Osteocyte (in vitro differentiated cells): ENCODE measurements around the gene PCYOX1L. TPM values are rescaled to one million over a fixed set of nuclear protein-coding genes. Genes with fewer than 3 reads are reported as not detected.
A peak's percentile ranks its signal among the peaks of the same experiment; 100 is the strongest.

Source experiments
- DNase-seq: peaks from one replicate; pipeline ENCODE4 v3.0.0; 2021; ENCODE audit warnings: mixed read lengths; ENCODE audit not compliant: unreplicated experiment; ENCODE audit errors: extremely low spot score
- H3K27ac Mint-ChIP-seq: one replicate; pipeline ENCODE4 v1.8.0; 2021; ENCODE audit warnings: mild to moderate bottlenecking, mixed read lengths; ENCODE audit not compliant: unreplicated experiment
- H3K27me3 Mint-ChIP-seq: one replicate; pipeline ENCODE4 v1.8.0; 2021; ENCODE audit warnings: mixed read lengths; ENCODE audit not compliant: unreplicated experiment
- H3K36me3 Mint-ChIP-seq: one replicate; pipeline ENCODE4 v1.8.0; 2021; ENCODE audit warnings: mixed read lengths; ENCODE audit not compliant: unreplicated experiment
- H3K4me1 Mint-ChIP-seq: one replicate; pipeline ENCODE4 v1.8.0; 2021; ENCODE audit warnings: mixed read lengths; ENCODE audit not compliant: unreplicated experiment
- H3K4me3 Mint-ChIP-seq: one replicate; pipeline ENCODE4 v1.8.0; 2021; ENCODE audit warnings: mild to moderate bottlenecking, moderate library complexity, mixed read lengths; ENCODE audit not compliant: unreplicated experiment
- H3K9me3 Mint-ChIP-seq: one replicate; pipeline ENCODE4 v1.8.0; 2021; ENCODE audit warnings: mixed read lengths; ENCODE audit not compliant: unreplicated experiment
- total RNA-seq: library from RNA; stranded (reverse); gene quantifications from 2 replicates; pipeline ENCODE4 v1.2.1, GENCODE V29; 2021
- TF ChIP-seq, protein P1 (sequence below): fragments of 200-600 bp; sonication (generic); IDR thresholded peaks from 2 replicates; pipeline ENCODE4 v1.5.0; 2021; ENCODE audit warnings: antibody characterized with exemption, mild to moderate bottlenecking, moderate library complexity

Gene PCYOX1L
- total RNA-seq, 1 donor from 2014 or later = 7.7 TPM

- H3K36me3 Mint-ChIP-seq = peaks cover 7% of the 10 kb centered on the region
- peaks cover 66% of the 10 kb centered on the region for H3K4me1 Mint-ChIP-seq
- TF ChIP-seq, protein P1, sequence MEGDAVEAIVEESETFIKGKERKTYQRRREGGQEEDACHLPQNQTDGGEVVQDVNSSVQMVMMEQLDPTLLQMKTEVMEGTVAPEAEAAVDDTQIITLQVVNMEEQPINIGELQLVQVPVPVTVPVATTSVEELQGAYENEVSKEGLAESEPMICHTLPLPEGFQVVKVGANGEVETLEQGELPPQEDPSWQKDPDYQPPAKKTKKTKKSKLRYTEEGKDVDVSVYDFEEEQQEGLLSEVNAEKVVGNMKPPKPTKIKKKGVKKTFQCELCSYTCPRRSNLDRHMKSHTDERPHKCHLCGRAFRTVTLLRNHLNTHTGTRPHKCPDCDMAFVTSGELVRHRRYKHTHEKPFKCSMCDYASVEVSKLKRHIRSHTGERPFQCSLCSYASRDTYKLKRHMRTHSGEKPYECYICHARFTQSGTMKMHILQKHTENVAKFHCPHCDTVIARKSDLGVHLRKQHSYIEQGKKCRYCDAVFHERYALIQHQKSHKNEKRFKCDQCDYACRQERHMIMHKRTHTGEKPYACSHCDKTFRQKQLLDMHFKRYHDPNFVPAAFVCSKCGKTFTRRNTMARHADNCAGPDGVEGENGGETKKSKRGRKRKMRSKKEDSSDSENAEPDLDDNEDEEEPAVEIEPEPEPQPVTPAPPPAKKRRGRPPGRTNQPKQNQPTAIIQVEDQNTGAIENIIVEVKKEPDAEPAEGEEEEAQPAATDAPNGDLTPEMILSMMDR = no peak
- H3K4me3 Mint-ChIP-seq = peak overlapping the region; percentile 0
- peak overlapping the region; percentile 93 for H3K27ac Mint-ChIP-seq
- DNase-seq = no peak
- no peaks in the 10 kb centered on the region for H3K9me3 Mint-ChIP-seq
- H3K27me3 Mint-ChIP-seq = no peaks in the 10 kb centered on the region
These were observed 46.3 kb downstream of the PCYOX1L start for GRCh38 chr5:149403923-149404745.

GRCh38 chr5:149404746-149405549, 47.1 kb downstream of the PCYOX1L start:
- peak overlapping the region; percentile 93 for H3K27ac Mint-ChIP-seq
- no peaks in the 10 kb centered on the region for H3K27me3 Mint-ChIP-seq
- H3K4me3 Mint-ChIP-seq = peak overlapping the region; percentile 26
- TF ChIP-seq, protein P1 = no peak
- H3K4me1 Mint-ChIP-seq = peaks cover 72% of the 10 kb centered on the region
- H3K9me3 Mint-ChIP-seq = no peaks in the 10 kb centered on the region
- H3K36me3 Mint-ChIP-seq = peaks cover 7% of the 10 kb centered on the region
- no peak for DNase-seq

GRCh38 chr5:149405550-149406202, 47.8 kb downstream of the PCYOX1L start:
- Mint-ChIP-seq H3K4me1 (peaks cover 72% of the 10 kb centered on the region), H3K27ac (peak overlapping the region; percentile 93), H3K4me3 (peak overlapping the region; percentile 91), H3K27me3 (no peaks in the 10 kb centered on the region), H3K9me3 (no peaks in the 10 kb centered on the region), H3K36me3 (peaks cover 11% of the 10 kb centered on the region)
- DNase-seq = no peak
- TF ChIP-seq, protein P1 = no peak

GRCh38 chr5:149406203-149406978, 48.5 kb downstream of the PCYOX1L start:
- Mint-ChIP-seq H3K27me3 (no peaks in the 10 kb centered on the region), H3K27ac (peak overlapping the region; percentile 93), H3K4me3 (peak overlapping the region; percentile 91), H3K4me1 (peaks cover 74% of the 10 kb centered on the region), H3K9me3 (no peaks in the 10 kb centered on the region), H3K36me3 (peaks cover 11% of the 10 kb centered on the region)
- peak; percentile 95 for DNase-seq
- TF ChIP-seq, protein P1 = peak; percentile 37
